HEK293 (cell line): Measurements from ENCODE around the gene RB1.

Experiments used
- ZBTB1 ChIP-seq: fragments of 450-650 bp; formaldehyde crosslinking; IDR thresholded peaks from 2 replicates; pipeline ENCODE4 v1.5.1; 2016; ENCODE audit warnings: missing biosample characterization, missing genetic modification characterization
- ZNF302 ChIP-seq: fragments of 450-650 bp; formaldehyde crosslinking; IDR thresholded peaks from 2 replicates; pipeline ENCODE4 v1.5.1; 2016; ENCODE audit warnings: missing biosample characterization, missing genetic modification characterization, low read depth
- ZNF350 ChIP-seq: fragments of 450-650 bp; formaldehyde crosslinking; IDR thresholded peaks from 2 replicates; pipeline ENCODE4 v1.5.0; 2017; ENCODE audit warnings: missing biosample characterization, mild to moderate bottlenecking, missing genetic modification characterization
- ZNF548 ChIP-seq: fragments of 450-650 bp; formaldehyde crosslinking; IDR thresholded peaks from 2 replicates; pipeline ENCODE4 v1.5.1; 2016; ENCODE audit warnings: missing biosample characterization, missing genetic modification characterization
- ZNF670 ChIP-seq: fragments of 450-650 bp; formaldehyde crosslinking; IDR thresholded peaks from 2 replicates; pipeline ENCODE4 v1.5.1; 2016; ENCODE audit warnings: missing biosample characterization, missing genetic modification characterization, low read depth
- TF ChIP-seq, protein P1 (sequence below): fragments of 450-650 bp; formaldehyde crosslinking; IDR thresholded peaks from 2 replicates; pipeline ENCODE4 v1.5.1; 2016; ENCODE audit warnings: missing biosample characterization, missing genetic modification characterization
- TF ChIP-seq, protein P2 (sequence below): fragments of 450-650 bp; formaldehyde crosslinking; IDR thresholded peaks from 2 replicates; pipeline ENCODE4 v1.5.1; 2016; ENCODE audit warnings: missing biosample characterization, missing genetic modification characterization, low read depth
- TF ChIP-seq, protein P3 (sequence below): fragments of 450-650 bp; formaldehyde crosslinking; IDR thresholded peaks from 2 replicates; pipeline ENCODE4 v1.5.1; 2016; ENCODE audit warnings: missing biosample characterization, missing genetic modification characterization

DNA sequence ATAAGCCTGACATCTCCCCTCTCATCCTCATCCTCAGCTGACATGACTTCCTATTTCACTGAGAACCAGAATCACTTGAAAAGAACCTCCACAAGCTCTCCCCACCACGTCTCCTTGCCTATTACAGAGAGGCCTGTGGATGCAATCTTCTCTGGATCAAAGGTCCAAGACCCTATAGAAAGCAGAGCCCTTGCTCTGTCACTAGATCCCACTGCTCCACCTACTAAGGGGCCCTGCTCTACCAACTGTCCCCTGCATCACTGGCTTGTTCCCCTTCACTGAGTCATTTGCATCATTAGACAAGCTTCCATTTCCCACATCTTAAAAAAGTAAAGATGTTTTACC, 188.5 kb downstream of the RB1 start:
- TF ChIP-seq, protein P1, sequence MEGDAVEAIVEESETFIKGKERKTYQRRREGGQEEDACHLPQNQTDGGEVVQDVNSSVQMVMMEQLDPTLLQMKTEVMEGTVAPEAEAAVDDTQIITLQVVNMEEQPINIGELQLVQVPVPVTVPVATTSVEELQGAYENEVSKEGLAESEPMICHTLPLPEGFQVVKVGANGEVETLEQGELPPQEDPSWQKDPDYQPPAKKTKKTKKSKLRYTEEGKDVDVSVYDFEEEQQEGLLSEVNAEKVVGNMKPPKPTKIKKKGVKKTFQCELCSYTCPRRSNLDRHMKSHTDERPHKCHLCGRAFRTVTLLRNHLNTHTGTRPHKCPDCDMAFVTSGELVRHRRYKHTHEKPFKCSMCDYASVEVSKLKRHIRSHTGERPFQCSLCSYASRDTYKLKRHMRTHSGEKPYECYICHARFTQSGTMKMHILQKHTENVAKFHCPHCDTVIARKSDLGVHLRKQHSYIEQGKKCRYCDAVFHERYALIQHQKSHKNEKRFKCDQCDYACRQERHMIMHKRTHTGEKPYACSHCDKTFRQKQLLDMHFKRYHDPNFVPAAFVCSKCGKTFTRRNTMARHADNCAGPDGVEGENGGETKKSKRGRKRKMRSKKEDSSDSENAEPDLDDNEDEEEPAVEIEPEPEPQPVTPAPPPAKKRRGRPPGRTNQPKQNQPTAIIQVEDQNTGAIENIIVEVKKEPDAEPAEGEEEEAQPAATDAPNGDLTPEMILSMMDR = no peak
- TF ChIP-seq, protein P2, sequence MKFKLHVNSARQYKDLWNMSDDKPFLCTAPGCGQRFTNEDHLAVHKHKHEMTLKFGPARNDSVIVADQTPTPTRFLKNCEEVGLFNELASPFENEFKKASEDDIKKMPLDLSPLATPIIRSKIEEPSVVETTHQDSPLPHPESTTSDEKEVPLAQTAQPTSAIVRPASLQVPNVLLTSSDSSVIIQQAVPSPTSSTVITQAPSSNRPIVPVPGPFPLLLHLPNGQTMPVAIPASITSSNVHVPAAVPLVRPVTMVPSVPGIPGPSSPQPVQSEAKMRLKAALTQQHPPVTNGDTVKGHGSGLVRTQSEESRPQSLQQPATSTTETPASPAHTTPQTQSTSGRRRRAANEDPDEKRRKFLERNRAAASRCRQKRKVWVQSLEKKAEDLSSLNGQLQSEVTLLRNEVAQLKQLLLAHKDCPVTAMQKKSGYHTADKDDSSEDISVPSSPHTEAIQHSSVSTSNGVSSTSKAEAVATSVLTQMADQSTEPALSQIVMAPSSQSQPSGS (tag by site-specific recombination) = no peak
- TF ChIP-seq ZNF350 (tag by site-specific recombination) (no peak), ZNF670 (tag by site-specific recombination) (no peak), ZNF548 (tag by site-specific recombination) (no peak), ZNF302 (tag by site-specific recombination) (no peak), ZBTB1 (tag by site-specific recombination) (no peak)
- TF ChIP-seq, protein P3, sequence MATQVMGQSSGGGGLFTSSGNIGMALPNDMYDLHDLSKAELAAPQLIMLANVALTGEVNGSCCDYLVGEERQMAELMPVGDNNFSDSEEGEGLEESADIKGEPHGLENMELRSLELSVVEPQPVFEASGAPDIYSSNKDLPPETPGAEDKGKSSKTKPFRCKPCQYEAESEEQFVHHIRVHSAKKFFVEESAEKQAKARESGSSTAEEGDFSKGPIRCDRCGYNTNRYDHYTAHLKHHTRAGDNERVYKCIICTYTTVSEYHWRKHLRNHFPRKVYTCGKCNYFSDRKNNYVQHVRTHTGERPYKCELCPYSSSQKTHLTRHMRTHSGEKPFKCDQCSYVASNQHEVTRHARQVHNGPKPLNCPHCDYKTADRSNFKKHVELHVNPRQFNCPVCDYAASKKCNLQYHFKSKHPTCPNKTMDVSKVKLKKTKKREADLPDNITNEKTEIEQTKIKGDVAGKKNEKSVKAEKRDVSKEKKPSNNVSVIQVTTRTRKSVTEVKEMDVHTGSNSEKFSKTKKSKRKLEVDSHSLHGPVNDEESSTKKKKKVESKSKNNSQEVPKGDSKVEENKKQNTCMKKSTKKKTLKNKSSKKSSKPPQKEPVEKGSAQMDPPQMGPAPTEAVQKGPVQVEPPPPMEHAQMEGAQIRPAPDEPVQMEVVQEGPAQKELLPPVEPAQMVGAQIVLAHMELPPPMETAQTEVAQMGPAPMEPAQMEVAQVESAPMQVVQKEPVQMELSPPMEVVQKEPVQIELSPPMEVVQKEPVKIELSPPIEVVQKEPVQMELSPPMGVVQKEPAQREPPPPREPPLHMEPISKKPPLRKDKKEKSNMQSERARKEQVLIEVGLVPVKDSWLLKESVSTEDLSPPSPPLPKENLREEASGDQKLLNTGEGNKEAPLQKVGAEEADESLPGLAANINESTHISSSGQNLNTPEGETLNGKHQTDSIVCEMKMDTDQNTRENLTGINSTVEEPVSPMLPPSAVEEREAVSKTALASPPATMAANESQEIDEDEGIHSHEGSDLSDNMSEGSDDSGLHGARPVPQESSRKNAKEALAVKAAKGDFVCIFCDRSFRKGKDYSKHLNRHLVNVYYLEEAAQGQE (tag by site-specific recombination) = no peak
